GM23338 (cell line): Measurements from ENCODE around the gene DDX31. TPM values are rescaled to one million over a fixed set of nuclear protein-coding genes. Genes with fewer than 3 reads are reported as not detected.

Source experiments
- ATAC-seq: fragments of 200-7000 bp; cut with Tn5 transposase; 3 replicates; pipeline ENCODE4 v1.9.1; 2020
- DNase-seq: peaks from one replicate; pipeline ENCODE4 v3.0.0-alpha.2; 2015; ENCODE audit warnings: low spot score
- H2AFZ ChIP-seq: fragments of 200-600 bp; sonication (generic); 2 replicates; pipeline ENCODE4 v1.8.0; 2016; ENCODE audit warnings: antibody characterized with exemption, mild to moderate bottlenecking, moderate library complexity
- H3F3A ChIP-seq: fragments of 200-600 bp; sonication (generic); replicated peaks from 2 replicates; pipeline ENCODE4 v1.8.0; 2017; ENCODE audit warnings: antibody characterized with exemption, mixed run types, low read depth
- H3K27ac ChIP-seq: fragments of 200-600 bp; sonication (generic); 2 replicates; pipeline ENCODE4 v1.6.1; 2016; ENCODE audit warnings: low read depth
- H3K27me3 ChIP-seq: fragments of 200-600 bp; sonication (generic); 2 replicates; pipeline ENCODE4 v1.8.0; 2016; ENCODE audit warnings: mild to moderate bottlenecking, mixed run types, moderate library complexity; ENCODE audit not compliant: insufficient read depth
- H3K36me3 ChIP-seq: fragments of 200-600 bp; sonication (generic); 2 replicates; pipeline ENCODE4 v1.8.0; 2016; ENCODE audit warnings: mild to moderate bottlenecking; ENCODE audit not compliant: insufficient read depth
- H3K4me1 ChIP-seq: fragments of 200-600 bp; sonication (generic); 2 replicates; pipeline ENCODE4 v1.8.0; 2016; ENCODE audit warnings: mild to moderate bottlenecking, moderate library complexity; ENCODE audit not compliant: insufficient read depth
- H3K4me2 ChIP-seq: fragments of 200-600 bp; sonication (generic); 2 replicates; pipeline ENCODE4 v1.7.1; 2017; ENCODE audit warnings: mixed run types
- H3K4me3 ChIP-seq: fragments of 200-600 bp; sonication (generic); 2 replicates; pipeline ENCODE4 v1.6.1; 2016; ENCODE audit warnings: mixed run types
- H3K79me2 ChIP-seq: fragments of 200-600 bp; sonication (generic); replicated peaks from 2 replicates; pipeline ENCODE4 v1.8.0; 2017; ENCODE audit warnings: mild to moderate bottlenecking; ENCODE audit not compliant: insufficient read depth
- H3K9me2 ChIP-seq: fragments of 200-600 bp; sonication (generic); 2 replicates; pipeline ENCODE4 v1.8.0; 2017; ENCODE audit not compliant: insufficient read depth
- H4K20me1 ChIP-seq: fragments of 200-600 bp; sonication (generic); replicated peaks from 2 replicates; pipeline ENCODE4 v1.8.0; 2017; ENCODE audit warnings: mild to moderate bottlenecking; ENCODE audit not compliant: insufficient read depth
- H3K27ac Mint-ChIP-seq: 2 replicates; pipeline ENCODE4 v1.8.0; 2020; ENCODE audit warnings: inconsistent platforms, mild to moderate bottlenecking, moderate library complexity, mixed read lengths
- H3K27me3 Mint-ChIP-seq: 3 replicates; pipeline ENCODE4 v1.8.0; 2022; ENCODE audit warnings: low read depth, mild to moderate bottlenecking, moderate library complexity, mixed read lengths, inconsistent platforms; ENCODE audit not compliant: insufficient read depth, poor library complexity
- H3K36me3 Mint-ChIP-seq: 3 replicates; pipeline ENCODE4 v1.8.0; 2021; ENCODE audit warnings: low read depth, mild to moderate bottlenecking, inconsistent platforms, moderate library complexity, mixed read lengths
- H3K4me1 Mint-ChIP-seq: 3 replicates; pipeline ENCODE4 v1.8.0; 2020; ENCODE audit warnings: mild to moderate bottlenecking, inconsistent platforms, mixed read lengths
- H3K4me3 Mint-ChIP-seq: 3 replicates; pipeline ENCODE4 v1.8.0; 2021; ENCODE audit warnings: moderate library complexity, mild to moderate bottlenecking, inconsistent platforms, mixed read lengths
- H3K9me3 Mint-ChIP-seq: 3 replicates; pipeline ENCODE4 v1.8.0; 2020; ENCODE audit warnings: moderate library complexity, mild to moderate bottlenecking, inconsistent platforms, mixed read lengths
- CTCF ChIP-seq, 2 experiments: fragments of 200-600 bp in 1 of 2; sonication (generic) in 1 of 2; conservative IDR thresholded peaks; 2 replicates each; pipeline versions ENCODE4 v1.5.1 to v1.6.1; 2016 to 2017; ENCODE audit warnings: antibody characterized with exemption in 2 of 2, low read depth in 2 of 2, mild to moderate bottlenecking in 2 of 2, moderate library complexity in 1 of 2
- EZH2phosphoT487 ChIP-seq: fragments of 200-600 bp; sonication (generic); IDR thresholded peaks from one replicate; pipeline ENCODE4 v1.8.1; 2018; ENCODE audit warnings: antibody characterized with exemption; ENCODE audit not compliant: unreplicated experiment
- JUNB ChIP-seq: IDR thresholded peaks from one replicate; pipeline ENCODE4 v1.6.1; 2016; ENCODE audit warnings: antibody characterized with exemption; ENCODE audit not compliant: unreplicated experiment
- ZNF114 ChIP-seq: fragments of 250-450 bp; sonication (Bioruptor Pico); IDR thresholded peaks from 2 replicates; pipeline ENCODE4 v1.5.0; 2020; ENCODE audit warnings: mild to moderate bottlenecking, moderate library complexity
- polyA plus RNA-seq: library from polyadenylated mRNA; unstranded; fragments of >200 nt; fragmentation: Nextera tagmentation; extraction: Ambion mirVana; gene quantifications from 2 replicates; pipeline ENCODE4 v1.2.1, GENCODE V29; 2016
- total RNA-seq: library from RNA; depleted of rRNA; stranded (reverse); fragments of >200 nt; shearing (Covaris generic); gene quantifications from 2 replicates; pipeline ENCODE4 v1.2.3, GENCODE V29; 2014
- TF ChIP-seq, protein P1 (sequence below): IDR thresholded peaks from one replicate; pipeline ENCODE4 v1.6.1; 2018; ENCODE audit warnings: antibody characterized with exemption; ENCODE audit not compliant: unreplicated experiment

DDX31 gene
- total and polyA plus RNA-seq, 2 experiments from 2014 or later, result 14.8 to 23.5 TPM

- Mint-ChIP-seq H3K9me3 (no peaks in the 10 kb centered on the region), H3K36me3 (peaks cover 83% of the 10 kb centered on the region), H3K27ac (peak overlapping the region; percentile 25; the same call in 1 of the 2 replicates), H3K4me1 (no peaks in the 10 kb centered on the region), H3K4me3 (no peak overlapping the region), H3K27me3 (no peaks in the 10 kb centered on the region)
- no peak for TF ChIP-seq ZNF114 (CRISPR knock-in tag)
- TF ChIP-seq, protein P1, sequence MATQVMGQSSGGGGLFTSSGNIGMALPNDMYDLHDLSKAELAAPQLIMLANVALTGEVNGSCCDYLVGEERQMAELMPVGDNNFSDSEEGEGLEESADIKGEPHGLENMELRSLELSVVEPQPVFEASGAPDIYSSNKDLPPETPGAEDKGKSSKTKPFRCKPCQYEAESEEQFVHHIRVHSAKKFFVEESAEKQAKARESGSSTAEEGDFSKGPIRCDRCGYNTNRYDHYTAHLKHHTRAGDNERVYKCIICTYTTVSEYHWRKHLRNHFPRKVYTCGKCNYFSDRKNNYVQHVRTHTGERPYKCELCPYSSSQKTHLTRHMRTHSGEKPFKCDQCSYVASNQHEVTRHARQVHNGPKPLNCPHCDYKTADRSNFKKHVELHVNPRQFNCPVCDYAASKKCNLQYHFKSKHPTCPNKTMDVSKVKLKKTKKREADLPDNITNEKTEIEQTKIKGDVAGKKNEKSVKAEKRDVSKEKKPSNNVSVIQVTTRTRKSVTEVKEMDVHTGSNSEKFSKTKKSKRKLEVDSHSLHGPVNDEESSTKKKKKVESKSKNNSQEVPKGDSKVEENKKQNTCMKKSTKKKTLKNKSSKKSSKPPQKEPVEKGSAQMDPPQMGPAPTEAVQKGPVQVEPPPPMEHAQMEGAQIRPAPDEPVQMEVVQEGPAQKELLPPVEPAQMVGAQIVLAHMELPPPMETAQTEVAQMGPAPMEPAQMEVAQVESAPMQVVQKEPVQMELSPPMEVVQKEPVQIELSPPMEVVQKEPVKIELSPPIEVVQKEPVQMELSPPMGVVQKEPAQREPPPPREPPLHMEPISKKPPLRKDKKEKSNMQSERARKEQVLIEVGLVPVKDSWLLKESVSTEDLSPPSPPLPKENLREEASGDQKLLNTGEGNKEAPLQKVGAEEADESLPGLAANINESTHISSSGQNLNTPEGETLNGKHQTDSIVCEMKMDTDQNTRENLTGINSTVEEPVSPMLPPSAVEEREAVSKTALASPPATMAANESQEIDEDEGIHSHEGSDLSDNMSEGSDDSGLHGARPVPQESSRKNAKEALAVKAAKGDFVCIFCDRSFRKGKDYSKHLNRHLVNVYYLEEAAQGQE, result no peak
- TF ChIP-seq JUNB, result no peak
- no peak for TF ChIP-seq EZH2phosphoT487
- no peak for ATAC-seq
- no peak for DNase-seq
- no peak overlapping the region for H3K4me3 ChIP-seq
- H3K27ac ChIP-seq, result no peak overlapping the region
- H3F3A ChIP-seq, result no peaks in the 10 kb centered on the region
- no peaks in the 10 kb centered on the region for H3K4me1 ChIP-seq
- H3K4me2 ChIP-seq, result no peak overlapping the region
- no peak overlapping the region for H2AFZ ChIP-seq
- H3K36me3 ChIP-seq, result peaks cover 39% of the 10 kb centered on the region
- no peaks in the 10 kb centered on the region; the same call in 1 of the 2 replicates for H3K79me2 ChIP-seq
- H3K27me3 ChIP-seq, result no peaks in the 10 kb centered on the region
- no peaks in the 10 kb centered on the region for H3K9me2 ChIP-seq
- peaks cover 18% of the 10 kb centered on the region for H4K20me1 ChIP-seq
These were observed 24.5 kb downstream of the DDX31 start for GRCh38 chr9:132645306-132645705.

- Histone ChIP-seq H3F3A (no peaks in the 10 kb centered on the region), H3K9me2 (no peaks in the 10 kb centered on the region), H3K79me2 (no peaks in the 10 kb centered on the region; the same call in 1 of the 2 replicates), H3K27me3 (no peaks in the 10 kb centered on the region), H3K4me3 (no peak overlapping the region), H3K4me1 (no peaks in the 10 kb centered on the region), H2AFZ (no peak overlapping the region), H4K20me1 (peaks cover 24% of the 10 kb centered on the region), H3K4me2 (no peak overlapping the region), H3K36me3 (peaks cover 42% of the 10 kb centered on the region), H3K27ac (no peak overlapping the region)
- Mint-ChIP-seq H3K4me3 (no peak overlapping the region), H3K4me1 (no peaks in the 10 kb centered on the region), H3K9me3 (no peaks in the 10 kb centered on the region), H3K36me3 (peaks cover 84% of the 10 kb centered on the region), H3K27ac (no peak overlapping the region), H3K27me3 (no peaks in the 10 kb centered on the region)
- DNase-seq (peak; percentile 37), ATAC-seq (peak; percentile 88)
- TF ChIP-seq ZNF114 (CRISPR knock-in tag) (no peak), CTCF (conservative IDR thresholded peaks at IDR 0.05; ENCODE audit: low read depth in 2 of 2) (peak; percentile 37 to 50)
These were observed 25.5 kb downstream of the DDX31 start for GRCh38 chr9:132644251-132644650.
